AG10803 (cell line): ENCODE data around the gene FAM200B.

Experiments
- DNase-seq: peaks from one replicate; pipeline ENCODE4 v3.0.0; 2010; ENCODE audit warnings: low read depth
- H3K4me3 ChIP-seq: 2 replicates; pipeline ENCODE4 v1.5.1; 2011; ENCODE audit warnings: mild to moderate bottlenecking, low read length, control low read depth
- CTCF ChIP-seq: conservative IDR thresholded peaks from 2 replicates; pipeline ENCODE4 v1.5.1; 2011; ENCODE audit warnings: mild to moderate bottlenecking, low read length, control low read depth, inconsistent platforms

The FAM200B gene

DNA sequence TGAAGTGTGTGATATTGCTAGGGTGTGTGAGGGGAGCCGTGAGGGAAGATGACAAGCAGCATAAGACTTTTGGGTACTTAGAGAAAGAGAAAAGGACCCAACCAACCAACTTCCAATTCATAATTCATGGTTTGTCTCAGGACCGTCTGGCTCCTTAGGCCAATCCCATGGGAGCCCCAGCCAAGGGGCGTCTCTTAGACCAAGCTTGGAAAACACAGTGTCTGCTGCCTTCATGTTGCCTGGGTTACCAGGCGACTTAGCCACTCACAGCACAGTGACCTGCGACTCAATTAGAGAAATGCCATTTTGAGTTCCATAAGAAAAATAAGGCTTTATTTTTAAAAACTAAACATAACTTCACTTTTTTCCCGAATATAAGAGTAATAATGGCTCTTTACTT lies 53.9 kb downstream of the FAM200B start:
- no peak overlapping the region for H3K4me3 ChIP-seq

GRCh38 chr4:15736514-15737050 lies 55.0 kb downstream of the FAM200B start:
- TF ChIP-seq CTCF: no peak
- no peak overlapping the region for H3K4me3 ChIP-seq
- no peak for DNase-seq

More for the DNA sequence above, 53.9 kb downstream of the FAM200B start:
- no peak for DNase-seq
- TF ChIP-seq CTCF: no peak

GRCh38 chr4:15737255-15737654 lies 55.6 kb downstream of the FAM200B start:
- TF ChIP-seq CTCF: no peak

DNA sequence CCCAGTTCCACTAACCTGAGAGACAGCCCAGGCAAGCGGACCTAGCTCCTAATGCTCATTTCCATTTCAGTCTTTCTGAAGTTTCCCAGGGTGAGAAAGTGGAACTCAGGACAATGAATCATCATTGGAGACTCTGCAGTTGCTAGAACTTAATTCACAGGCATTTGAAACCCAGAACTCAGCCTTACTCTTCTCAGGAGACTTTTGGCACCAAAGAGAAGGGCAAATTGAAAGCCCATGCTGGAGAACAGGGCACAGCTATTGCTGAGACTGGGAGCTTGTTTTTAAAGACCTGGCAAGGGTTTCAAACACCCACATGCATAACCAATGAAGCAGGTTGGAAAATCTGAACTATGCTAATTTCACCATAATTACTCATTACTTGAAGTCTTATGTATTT lies 57.2 kb downstream of the FAM200B start:
- DNase-seq: peak; percentile 19
- H3K4me3 ChIP-seq: no peak overlapping the region
- TF ChIP-seq CTCF: no peak

More at GRCh38 chr4:15737255-15737654, 55.6 kb downstream of the FAM200B start:
- H3K4me3 ChIP-seq: no peak overlapping the region
- no peak for DNase-seq
